Mucosa of stomach (tissue), 1 donor: ENCODE measurements around the gene ZPR1.
"Not testable (repeated sequence)": the region's sequence is repeated elsewhere in the genome, so short reads cannot be mapped to it uniquely, and the experiment has no call there.

Source experiments
- H3K27me3 ChIP-seq: one replicate; pipeline ENCODE4 v1.7.0; 2013; ENCODE audit warnings: mild to moderate bottlenecking, low read length; ENCODE audit not compliant: control insufficient read depth, insufficient read depth
- H3K36me3 ChIP-seq: one replicate; pipeline ENCODE4 v1.7.0; 2013; ENCODE audit warnings: low read length; ENCODE audit not compliant: control insufficient read depth, insufficient read depth
- H3K4me1 ChIP-seq: one replicate; pipeline ENCODE4 v1.7.0; 2013; ENCODE audit warnings: mild to moderate bottlenecking, low read length; ENCODE audit not compliant: control insufficient read depth, insufficient read depth
- H3K4me3 ChIP-seq: one replicate; pipeline ENCODE4 v1.7.0; 2013; ENCODE audit warnings: low read length
- H3K9ac ChIP-seq: one replicate; pipeline ENCODE4 v1.7.0; 2013; ENCODE audit warnings: mild to moderate bottlenecking, low read length, moderate library complexity
- H3K9me3 ChIP-seq: one replicate; pipeline ENCODE4 v1.7.0; 2013; ENCODE audit warnings: mild to moderate bottlenecking, low read length, moderate library complexity; ENCODE audit not compliant: control insufficient read depth
- donor health status: Pancreatic carcinoma.

Gene ZPR1

GRCh38 chr11:116787786-116788486, at the start of gene ZPR1:
Gene ZPR1, minus strand, starts transcription at chr11:116788023. Its CDS starts 33 bp downstream, at chr11:116787990.
- H3K4me3 ChIP-seq: peak within 1 kb of the TSS; percentile 88
- H3K9ac ChIP-seq: peak within 1 kb of the TSS; percentile 92
- no peaks in the 10 kb centered on the region for H3K27me3 ChIP-seq
- peaks cover 6% of the 10 kb centered on the region for H3K36me3 ChIP-seq
- H3K4me1 ChIP-seq: peaks cover 38% of the 10 kb centered on the region
- H3K9me3 ChIP-seq: no peaks in the 10 kb centered on the region

GRCh38 chr11:116836632-116836991, 48.8 kb upstream of the ZPR1 start:
- Histone ChIP-seq H3K4me1 (peaks cover 33% of the 10 kb centered on the region), H3K9ac (no peak overlapping the region), H3K36me3 (no peaks in the 10 kb centered on the region), H3K27me3 (no peaks in the 10 kb centered on the region), H3K9me3 (no peaks in the 10 kb centered on the region), H3K4me3 (no peak overlapping the region)

- peaks cover 36% of the 10 kb centered on the region for H3K4me1 ChIP-seq
- peak overlapping the region; percentile 15 for H3K4me3 ChIP-seq
- H3K9ac ChIP-seq: no peak overlapping the region
- no peaks in the 10 kb centered on the region for H3K9me3 ChIP-seq
- H3K36me3 ChIP-seq: no peaks in the 10 kb centered on the region
- H3K27me3 ChIP-seq: no peaks in the 10 kb centered on the region
Observed at GRCh38 chr11:116835791-116836631, 48.2 kb upstream of the ZPR1 start.

GRCh38 chr11:116835042-116835772, 47.4 kb upstream of the ZPR1 start:
- no peaks in the 10 kb centered on the region for H3K36me3 ChIP-seq
- H3K4me1 ChIP-seq: peaks cover 36% of the 10 kb centered on the region
- H3K4me3 ChIP-seq: peak overlapping the region; percentile 15
- H3K9ac ChIP-seq: no peak overlapping the region
- no peaks in the 10 kb centered on the region for H3K27me3 ChIP-seq
- H3K9me3 ChIP-seq: no peaks in the 10 kb centered on the region

GRCh38 chr11:116834535-116835041, 46.8 kb upstream of the ZPR1 start:
- H3K4me3 ChIP-seq: not testable (repeated sequence)

GRCh38 chr11:116833816-116834534, 46.2 kb upstream of the ZPR1 start:
- peaks cover 44% of the 10 kb centered on the region for H3K4me1 ChIP-seq

More at GRCh38 chr11:116834535-116835041, 46.8 kb upstream of the ZPR1 start:
- not testable (repeated sequence) for H3K27me3 ChIP-seq, H3K36me3 ChIP-seq, H3K9ac ChIP-seq, H3K9me3 ChIP-seq
- H3K4me1 ChIP-seq: peaks cover 40% of the 10 kb centered on the region

GRCh38 chr11:116833491-116833815, 45.6 kb upstream of the ZPR1 start:
- Histone ChIP-seq H3K4me3 (no peak overlapping the region), H3K4me1 (peaks cover 44% of the 10 kb centered on the region), H3K9me3 (no peaks in the 10 kb centered on the region)

More at GRCh38 chr11:116833816-116834534, 46.2 kb upstream of the ZPR1 start:
- H3K36me3 ChIP-seq: no peaks in the 10 kb centered on the region
- H3K9me3 ChIP-seq: no peaks in the 10 kb centered on the region
- H3K27me3 ChIP-seq: no peaks in the 10 kb centered on the region
- H3K9ac ChIP-seq: no peak overlapping the region
- no peak overlapping the region for H3K4me3 ChIP-seq

GRCh38 chr11:116832350-116833290, 44.8 kb upstream of the ZPR1 start:
- H3K4me3 ChIP-seq: no peak overlapping the region
- no peaks in the 10 kb centered on the region for H3K27me3 ChIP-seq
- peak overlapping the region; percentile 12 for H3K9ac ChIP-seq
- H3K4me1 ChIP-seq: peaks cover 44% of the 10 kb centered on the region
- H3K9me3 ChIP-seq: no peaks in the 10 kb centered on the region
- H3K36me3 ChIP-seq: no peaks in the 10 kb centered on the region

More at GRCh38 chr11:116833491-116833815, 45.6 kb upstream of the ZPR1 start:
- Histone ChIP-seq H3K9ac (no peak overlapping the region), H3K36me3 (no peaks in the 10 kb centered on the region), H3K27me3 (no peaks in the 10 kb centered on the region)

GRCh38 chr11:116831790-116832349, 44.0 kb upstream of the ZPR1 start:
- Histone ChIP-seq H3K36me3 (no peaks in the 10 kb centered on the region), H3K9me3 (no peaks in the 10 kb centered on the region), H3K4me1 (peaks cover 44% of the 10 kb centered on the region), H3K9ac (peak overlapping the region; percentile 12), H3K4me3 (no peak overlapping the region), H3K27me3 (no peaks in the 10 kb centered on the region)

GRCh38 chr11:116830184-116830912, 42.5 kb upstream of the ZPR1 start:
- H3K4me1 ChIP-seq: peaks cover 31% of the 10 kb centered on the region
- no peaks in the 10 kb centered on the region for H3K36me3 ChIP-seq
- H3K9me3 ChIP-seq: no peaks in the 10 kb centered on the region
- H3K4me3 ChIP-seq: no peak overlapping the region
- H3K27me3 ChIP-seq: no peaks in the 10 kb centered on the region
- no peak overlapping the region for H3K9ac ChIP-seq
